ENCODE results near the gene CCDC30.
"Not testable (repeated sequence)": the region's sequence is repeated elsewhere in the genome, so short reads cannot be mapped to it uniquely, and the experiment has no call there.

The CCDC30 gene

DNA sequence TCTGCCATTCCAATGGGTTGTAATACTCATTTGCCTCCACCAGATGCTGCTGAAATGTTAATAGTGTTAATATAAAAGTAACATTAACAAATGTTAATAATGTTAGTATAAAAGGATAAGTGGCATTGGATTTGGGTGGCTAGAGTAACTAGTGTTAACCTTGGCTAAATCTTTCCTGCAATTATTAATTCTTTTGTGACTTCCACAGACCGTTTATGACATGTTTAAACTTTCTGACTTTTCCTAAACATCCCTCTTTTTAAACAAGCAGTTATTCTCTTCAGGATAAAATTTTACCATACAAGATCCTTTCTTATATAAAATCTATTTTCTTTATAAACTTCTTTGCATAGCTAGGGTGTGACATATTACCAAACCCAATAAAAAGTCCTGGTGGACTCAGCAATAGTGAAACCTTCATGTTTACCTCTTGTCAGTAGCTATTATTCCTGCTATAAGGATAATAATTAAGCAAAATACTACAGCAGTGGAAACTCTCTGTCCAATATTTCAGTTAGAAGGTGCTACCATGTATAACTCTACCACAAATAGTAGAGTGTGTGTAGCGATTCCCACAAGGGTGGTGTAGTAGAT, 41.5 kb downstream of the CCDC30 start:
- no peaks in the 10 kb centered on the region for H3K9me3 ChIP-seq (ENCODE audit: control insufficient read depth, low read length)
- H2AFZ ChIP-seq: no peak overlapping the region
- no peaks in the 10 kb centered on the region for H3K79me2 ChIP-seq
- H3K36me3 ChIP-seq (ENCODE audit: control insufficient read depth, insufficient read depth, low read length): no peaks in the 10 kb centered on the region
- no peak overlapping the region for H3K9ac ChIP-seq
- TF ChIP-seq, protein P1, sequence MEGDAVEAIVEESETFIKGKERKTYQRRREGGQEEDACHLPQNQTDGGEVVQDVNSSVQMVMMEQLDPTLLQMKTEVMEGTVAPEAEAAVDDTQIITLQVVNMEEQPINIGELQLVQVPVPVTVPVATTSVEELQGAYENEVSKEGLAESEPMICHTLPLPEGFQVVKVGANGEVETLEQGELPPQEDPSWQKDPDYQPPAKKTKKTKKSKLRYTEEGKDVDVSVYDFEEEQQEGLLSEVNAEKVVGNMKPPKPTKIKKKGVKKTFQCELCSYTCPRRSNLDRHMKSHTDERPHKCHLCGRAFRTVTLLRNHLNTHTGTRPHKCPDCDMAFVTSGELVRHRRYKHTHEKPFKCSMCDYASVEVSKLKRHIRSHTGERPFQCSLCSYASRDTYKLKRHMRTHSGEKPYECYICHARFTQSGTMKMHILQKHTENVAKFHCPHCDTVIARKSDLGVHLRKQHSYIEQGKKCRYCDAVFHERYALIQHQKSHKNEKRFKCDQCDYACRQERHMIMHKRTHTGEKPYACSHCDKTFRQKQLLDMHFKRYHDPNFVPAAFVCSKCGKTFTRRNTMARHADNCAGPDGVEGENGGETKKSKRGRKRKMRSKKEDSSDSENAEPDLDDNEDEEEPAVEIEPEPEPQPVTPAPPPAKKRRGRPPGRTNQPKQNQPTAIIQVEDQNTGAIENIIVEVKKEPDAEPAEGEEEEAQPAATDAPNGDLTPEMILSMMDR (IDR thresholded peaks at IDR 0.05): no peak
- H3K27ac ChIP-seq: no peak overlapping the region
- no peaks in the 10 kb centered on the region for H3K27me3 ChIP-seq (ENCODE audit: control insufficient read depth, insufficient read depth, low read length)
- no peak overlapping the region for H3K4me2 ChIP-seq (ENCODE audit: low read length)
- H3K4me1 ChIP-seq: no peaks in the 10 kb centered on the region
- no peak overlapping the region for H3K4me3 ChIP-seq (ENCODE audit: low read depth, low read length)

DNA sequence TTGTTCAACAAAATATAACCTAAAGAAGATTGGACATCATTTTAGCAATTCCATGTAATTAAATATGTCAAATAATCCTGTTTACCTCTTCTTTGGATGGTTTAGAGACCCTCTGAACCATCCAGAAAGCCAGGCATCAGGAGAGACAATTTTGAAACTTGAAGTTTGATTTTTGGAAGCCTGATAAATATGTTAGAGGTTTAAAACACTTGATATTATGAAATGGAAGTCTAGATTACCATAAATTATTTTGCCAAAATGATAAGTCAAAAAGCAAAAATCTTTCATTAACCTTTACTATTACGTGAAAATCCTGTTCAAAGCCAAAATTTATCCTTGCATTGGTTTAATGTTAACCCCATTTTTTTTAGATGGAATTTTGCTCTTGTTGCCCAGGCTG, 43.5 kb downstream of the CCDC30 start:
- no peaks in the 10 kb centered on the region for H3K36me3 ChIP-seq (ENCODE audit: control insufficient read depth, insufficient read depth, low read length)
- H3K79me2 ChIP-seq: no peaks in the 10 kb centered on the region
- H3K27ac ChIP-seq: no peak overlapping the region
- H3K4me2 ChIP-seq (ENCODE audit: low read length): no peak overlapping the region
- TF ChIP-seq, protein P1 (IDR thresholded peaks at IDR 0.05): no peak
- no peak overlapping the region for H3K4me3 ChIP-seq (ENCODE audit: low read depth, low read length)
- H3K9me3 ChIP-seq (ENCODE audit: control insufficient read depth, low read length): no peaks in the 10 kb centered on the region
- no peaks in the 10 kb centered on the region for H3K4me1 ChIP-seq
- H3K27me3 ChIP-seq (ENCODE audit: control insufficient read depth, insufficient read depth, low read length): no peaks in the 10 kb centered on the region
- H3K9ac ChIP-seq: no peak overlapping the region
- no peak overlapping the region for H2AFZ ChIP-seq

DNA sequence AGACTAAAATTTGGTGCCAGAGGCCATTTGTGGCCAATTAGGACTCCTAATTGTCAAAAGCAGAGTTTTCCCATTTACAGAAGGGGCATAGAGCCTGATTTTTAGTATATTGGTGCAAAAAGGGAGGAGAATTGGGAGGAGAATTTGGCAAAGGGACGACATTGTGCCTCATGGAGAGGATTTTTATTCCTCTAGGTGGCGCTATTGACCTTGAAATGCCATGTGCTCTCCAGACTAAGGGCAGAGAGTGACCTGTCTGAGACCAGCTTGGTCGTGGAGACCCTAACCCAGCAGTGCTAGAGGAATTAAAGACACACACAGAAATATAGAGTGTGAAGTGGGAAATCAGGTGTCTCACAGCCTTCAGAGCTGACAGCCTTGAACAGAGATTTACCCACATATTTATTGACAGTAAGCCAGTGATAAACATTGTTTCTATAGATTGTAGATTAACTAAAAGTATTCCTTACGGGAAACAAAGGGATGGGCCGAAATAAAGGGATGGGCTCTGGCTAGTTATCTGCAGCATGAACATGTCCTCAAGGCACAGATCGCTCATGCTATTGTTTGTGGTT, 48.6 kb downstream of the CCDC30 start:
- H3K4me2 ChIP-seq (ENCODE audit: low read length); H3K36me3 ChIP-seq (ENCODE audit: control insufficient read depth, insufficient read depth, low read length); H2AFZ ChIP-seq; H3K27ac ChIP-seq; H3K9ac ChIP-seq; H3K4me3 ChIP-seq (ENCODE audit: low read depth, low read length); H3K4me1 ChIP-seq; H3K9me3 ChIP-seq (ENCODE audit: control insufficient read depth, low read length); H3K79me2 ChIP-seq; H3K27me3 ChIP-seq (ENCODE audit: control insufficient read depth, insufficient read depth, low read length): not testable (repeated sequence)

DNA sequence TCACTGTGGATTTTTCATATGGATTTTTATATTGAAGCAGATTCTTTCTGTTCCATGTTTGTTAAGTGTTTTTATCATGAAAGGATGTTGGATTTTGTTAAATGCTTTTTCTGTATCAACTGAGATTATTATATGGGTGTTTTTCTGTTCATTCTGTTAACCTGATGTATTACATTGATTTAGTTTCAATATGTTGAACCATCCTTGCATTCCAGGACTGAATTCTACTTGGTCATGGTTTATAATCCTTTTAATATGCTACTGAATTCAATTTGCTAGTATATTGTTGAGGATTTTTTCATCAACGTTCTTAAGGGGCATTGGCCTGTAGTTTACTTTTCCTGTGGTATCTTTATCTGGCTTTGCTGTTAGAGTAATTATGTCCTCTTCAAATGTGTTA, 55.8 kb downstream of the CCDC30 start:
- TF ChIP-seq, protein P1 (IDR thresholded peaks at IDR 0.05): no peak
- Histone ChIP-seq H3K4me3 (ENCODE audit: low read depth, low read length) (no peak overlapping the region), H3K27me3 (ENCODE audit: control insufficient read depth, insufficient read depth, low read length) (no peaks in the 10 kb centered on the region), H3K4me1 (no peaks in the 10 kb centered on the region), H3K4me2 (ENCODE audit: low read length) (no peak overlapping the region), H3K9ac (no peak overlapping the region), H3K27ac (no peak overlapping the region), H3K79me2 (no peaks in the 10 kb centered on the region), H3K9me3 (ENCODE audit: control insufficient read depth, low read length) (no peaks in the 10 kb centered on the region), H2AFZ (no peak overlapping the region), H3K36me3 (ENCODE audit: control insufficient read depth, insufficient read depth, low read length) (no peaks in the 10 kb centered on the region)

DNA sequence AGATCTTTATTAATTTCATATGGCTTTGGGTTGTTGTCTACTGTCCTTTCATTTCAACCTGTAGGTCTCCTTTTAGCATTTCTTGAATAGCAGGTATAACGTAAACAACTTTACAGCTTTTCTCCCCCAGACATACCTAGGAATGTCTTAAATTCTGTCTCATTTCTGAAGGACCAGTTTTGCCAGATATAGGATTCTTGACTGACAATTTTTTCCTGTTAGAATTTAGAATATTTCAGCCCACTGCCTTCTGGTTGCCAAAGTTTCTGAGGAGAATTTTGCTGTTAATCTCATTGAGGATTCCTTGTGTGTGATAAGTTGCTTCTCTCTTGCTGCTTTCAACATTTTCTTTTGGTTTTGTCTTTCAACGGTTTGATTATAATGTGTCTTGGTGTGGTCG, 60.1 kb downstream of the CCDC30 start:
- Histone ChIP-seq H3K79me2 (no peaks in the 10 kb centered on the region), H3K4me3 (ENCODE audit: low read depth, low read length) (no peak overlapping the region), H3K4me2 (ENCODE audit: low read length) (no peak overlapping the region), H3K36me3 (ENCODE audit: control insufficient read depth, insufficient read depth, low read length) (no peaks in the 10 kb centered on the region), H2AFZ (no peak overlapping the region), H3K4me1 (no peaks in the 10 kb centered on the region), H3K9me3 (ENCODE audit: control insufficient read depth, low read length) (no peaks in the 10 kb centered on the region), H3K9ac (no peak overlapping the region), H3K27me3 (ENCODE audit: control insufficient read depth, insufficient read depth, low read length) (no peaks in the 10 kb centered on the region), H3K27ac (no peak overlapping the region)
- TF ChIP-seq, protein P1 (IDR thresholded peaks at IDR 0.05): no peak
